ENCODE measurements around the gene GATC. TPM values are rescaled to one million over a fixed set of nuclear protein-coding genes. Genes with fewer than 3 reads are reported as not detected.

The GATC gene
- total and polyA plus RNA-seq, 10 of the 15 experiments (the other 5 are each of a cell fraction or from before 2014, with no cell fraction given), result 5.1 to 40.3 (median 22.9) TPM

DNA sequence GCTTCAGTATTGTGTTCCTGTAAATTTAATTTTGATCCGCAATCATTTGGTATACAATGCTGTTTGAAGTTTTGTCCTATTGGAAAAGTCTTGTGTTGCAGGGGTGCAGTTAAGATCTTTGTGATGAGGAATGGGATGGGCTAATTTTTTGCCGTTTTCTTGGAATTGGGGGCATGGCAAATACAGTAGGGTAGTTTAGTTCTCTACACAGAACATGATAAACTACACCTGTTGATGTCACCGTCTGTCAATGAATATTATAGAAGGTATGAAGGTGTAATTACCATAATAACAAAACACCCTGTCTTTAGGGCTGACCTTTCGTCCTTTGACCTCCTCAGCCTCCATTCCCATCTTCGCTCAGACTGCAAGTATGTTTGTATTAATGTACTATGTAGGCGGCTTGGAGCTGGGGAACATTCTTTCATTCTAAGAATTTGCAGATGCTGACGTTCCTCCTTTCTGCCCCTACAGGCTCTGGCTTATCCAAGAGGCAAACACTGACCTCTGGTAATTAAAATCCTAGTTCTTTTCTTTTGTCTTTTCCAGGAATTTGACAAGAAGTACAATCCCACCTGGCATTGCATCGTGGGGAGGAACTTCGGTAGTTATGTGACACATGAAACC lies 51.4 kb downstream of the GATC start:
- Histone ChIP-seq H4K20me1 (ENCODE audit: control insufficient read depth, insufficient read depth) (0 out of 2 replicates have a peak, but pooled peaks cover 4% of the 10 kb centered on the region), H3K4me1 (ENCODE audit: control insufficient read depth, insufficient read depth, low read length) (peaks cover 4% of the 10 kb centered on the region), H3K4me3 (peak overlapping the region; percentile 99), H3K9me3 (replicated peaks; ENCODE audit: control insufficient read depth, insufficient read depth, low read length) (no peaks in the 10 kb centered on the region), H3K27ac (ENCODE audit: control insufficient read depth, insufficient read depth) (no peak overlapping the region), H3K4me2 (ENCODE audit: control insufficient read depth, insufficient read depth) (peak overlapping the region; percentile 96), H3K36me3 (ENCODE audit: control insufficient read depth in 2 of 2, insufficient read depth in 2 of 2, low read length in 1 of 2) (peaks cover 0 to 9% of the 10 kb centered on the region in 2 experiments; a peak in 2 of 4 replicates), H3K27me3 (replicated peaks in 1 of 2; ENCODE audit: control insufficient read depth in 2 of 2, insufficient read depth in 2 of 2, low read length in 1 of 2) (no peaks in the 10 kb centered on the region), H2AFZ (ENCODE audit: control insufficient read depth, low read depth, low read length) (no peak overlapping the region), H3K79me2 (ENCODE audit: control insufficient read depth, insufficient read depth, low read length) (peaks cover 30% of the 10 kb centered on the region), H3K9ac (ENCODE audit: control insufficient read depth, insufficient read depth, low read length) (peak overlapping the region; percentile 85)
- BruUV-seq (replicated peaks), result no TSS peak
- DNase-seq (ENCODE audit: low read depth, low spot score) (no peak), ATAC-seq (no peak), FAIRE-seq (peak; percentile 38)
- RAD21 ChIA-PET (ENCODE audit: unreplicated experiment), result interaction anchor here (0.9 to 2.5 kb wide), 3 partner anchors 23 to 84 kb away, joined by 5 to 16 read pairs (median 6); partner anchors contain the start of gene POP5
- POLR2A ChIA-PET, result interaction anchor here (0.8 to 1.9 kb wide), 7 partner anchors 8 to 71 kb away, joined by 3 to 11 read pairs (median 4); no protein-coding TSS in a partner anchor
- CTCF ChIA-PET, result interaction anchor here (0.7 to 2.1 kb wide), 8 partner anchors 27 to 362 kb away, joined by 3 to 11 read pairs (median 4); no protein-coding TSS in a partner anchor
- no peak for TF ChIP-seq CREB1 (IDR thresholded peaks at IDR 0.05; ENCODE audit: low read depth)
- TF ChIP-seq HDGF (IDR thresholded peaks at IDR 0.05), result no peak
- TF ChIP-seq KAT2A (conservative IDR thresholded peaks at IDR 0.05; ENCODE audit: control insufficient read depth, low read depth, low read length), result no peak
- TF ChIP-seq DPF2 (IDR thresholded peaks at IDR 0.05), result no peak
- TF ChIP-seq ATF7 (IDR thresholded peaks at IDR 0.05; ENCODE audit: low read depth), result no peak
- WGBS (ENCODE audit: insufficient coverage, insufficient replicate concordance, low lambda C conversion rate, missing lambda C conversion rate), result 17% methylated on average over 9 of the region's 9 CpGs
- in situ Hi-C loops (cut with MboI) (no loop called here), intact Hi-C loops (cut with micrococcal nuclease; ENCODE audit: unreplicated experiment) (loop anchor here (2.0 kb wide), 1 partner anchor 29 kb away; the partner anchor contains the start of gene SRSF9)
- SMC1A ChIA-PET (ENCODE audit: uncharacterized antibody, unreplicated experiment), result interaction anchor here (0.6 to 2.4 kb wide), 8 partner anchors 25 to 141 kb away, joined by 3 to 10 read pairs (median 3); partner anchors contain the start of genes POP5 and SRSF9

- no peak for DNase-seq (ENCODE audit: low read depth, low spot score)
- Histone ChIP-seq H3K4me3 (no peak overlapping the region), H3K4me1 (ENCODE audit: control insufficient read depth, insufficient read depth, low read length) (peaks cover 4% of the 10 kb centered on the region), H3K27ac (ENCODE audit: control insufficient read depth, insufficient read depth) (no peak overlapping the region), H3K36me3 (ENCODE audit: control insufficient read depth in 2 of 2, insufficient read depth in 2 of 2, low read length in 1 of 2) (peaks cover 0 to 16% of the 10 kb centered on the region in 2 experiments; a peak in 2 of 4 replicates), H3K4me2 (ENCODE audit: control insufficient read depth, insufficient read depth) (no peak overlapping the region), H4K20me1 (ENCODE audit: control insufficient read depth, insufficient read depth) (0 out of 2 replicates have a peak, but pooled peaks cover 4% of the 10 kb centered on the region), H3K79me2 (ENCODE audit: control insufficient read depth, insufficient read depth, low read length) (peaks cover 30% of the 10 kb centered on the region), H3K9me3 (replicated peaks; ENCODE audit: control insufficient read depth, insufficient read depth, low read length) (no peaks in the 10 kb centered on the region), H2AFZ (ENCODE audit: control insufficient read depth, low read depth, low read length) (no peak overlapping the region), H3K9ac (ENCODE audit: control insufficient read depth, insufficient read depth, low read length) (no peak overlapping the region), H3K27me3 (replicated peaks in 1 of 2; ENCODE audit: control insufficient read depth in 2 of 2, insufficient read depth in 2 of 2, low read length in 1 of 2) (no peaks in the 10 kb centered on the region)
- POLR2A ChIA-PET, result interaction anchor here (0.9 to 1.6 kb wide), 3 partner anchors 10 to 31 kb away, joined by 3 to 7 read pairs (median 4); no protein-coding TSS in a partner anchor
- CTCF ChIA-PET, result interaction anchor here (0.8 to 0.9 kb wide), 2 partner anchors 29 to 473 kb away, joined by 3 read pairs; partner anchors contain the start of gene SRSF9
- SMC1A ChIA-PET (ENCODE audit: uncharacterized antibody, unreplicated experiment), result no interaction called here
- no peak for FAIRE-seq
- RAD21 ChIA-PET (ENCODE audit: unreplicated experiment), result no interaction called here
- intact Hi-C loops (cut with micrococcal nuclease; ENCODE audit: unreplicated experiment) (no loop called here), in situ Hi-C loops (cut with MboI) (no loop called here)
- WGBS (ENCODE audit: insufficient coverage, insufficient replicate concordance, low lambda C conversion rate, missing lambda C conversion rate), result 100% methylated on average over 3 of the region's 3 CpGs
- no TSS peak for BruUV-seq (replicated peaks)
- no peak for ATAC-seq
- TF ChIP-seq POLR2AphosphoS5 (IDR thresholded peaks at IDR 0.05; ENCODE audit: low read length), result 0 out of 2 replicates have a peak, but pooled peaks have one; percentile 26
- TF ChIP-seq ZSCAN29 (IDR thresholded peaks at IDR 0.05), result no peak
- TF ChIP-seq SRF (IDR thresholded peaks at IDR 0.05; ENCODE audit: low read depth in 2 of 2, low read length in 2 of 2), result no peak
- TF ChIP-seq NR2C1 (IDR thresholded peaks at IDR 0.05), result no peak
- no peak for TF ChIP-seq MEF2B (IDR thresholded peaks at IDR 0.05; ENCODE audit: partially characterized antibody, poor library complexity, severe bottlenecking)
- 0 out of 2 replicates have a peak, but pooled peaks have one; percentile 25 for TF ChIP-seq POLR2AphosphoS2 (IDR thresholded peaks at IDR 0.05; ENCODE audit: low read depth, low read length)
- TF ChIP-seq, protein P1, sequence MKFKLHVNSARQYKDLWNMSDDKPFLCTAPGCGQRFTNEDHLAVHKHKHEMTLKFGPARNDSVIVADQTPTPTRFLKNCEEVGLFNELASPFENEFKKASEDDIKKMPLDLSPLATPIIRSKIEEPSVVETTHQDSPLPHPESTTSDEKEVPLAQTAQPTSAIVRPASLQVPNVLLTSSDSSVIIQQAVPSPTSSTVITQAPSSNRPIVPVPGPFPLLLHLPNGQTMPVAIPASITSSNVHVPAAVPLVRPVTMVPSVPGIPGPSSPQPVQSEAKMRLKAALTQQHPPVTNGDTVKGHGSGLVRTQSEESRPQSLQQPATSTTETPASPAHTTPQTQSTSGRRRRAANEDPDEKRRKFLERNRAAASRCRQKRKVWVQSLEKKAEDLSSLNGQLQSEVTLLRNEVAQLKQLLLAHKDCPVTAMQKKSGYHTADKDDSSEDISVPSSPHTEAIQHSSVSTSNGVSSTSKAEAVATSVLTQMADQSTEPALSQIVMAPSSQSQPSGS (IDR thresholded peaks at IDR 0.05; ENCODE audit: low read length), result no peak
- TF ChIP-seq DPF2 (IDR thresholded peaks at IDR 0.05), result no peak
- no peak for TF ChIP-seq IKZF1 (conservative IDR thresholded peaks at IDR 0.05)
- TF ChIP-seq USF1 (IDR thresholded peaks at IDR 0.05; ENCODE audit: borderline replicate concordance, extremely low read length, insufficient read depth, low read depth, low read length), result no peak
Measured at GRCh38 chr12:120498870-120499515, 52.7 kb downstream of the GATC start.

Data from GM12878 (cell line).